ENCODE data around the gene GSTA1.

DNA sequence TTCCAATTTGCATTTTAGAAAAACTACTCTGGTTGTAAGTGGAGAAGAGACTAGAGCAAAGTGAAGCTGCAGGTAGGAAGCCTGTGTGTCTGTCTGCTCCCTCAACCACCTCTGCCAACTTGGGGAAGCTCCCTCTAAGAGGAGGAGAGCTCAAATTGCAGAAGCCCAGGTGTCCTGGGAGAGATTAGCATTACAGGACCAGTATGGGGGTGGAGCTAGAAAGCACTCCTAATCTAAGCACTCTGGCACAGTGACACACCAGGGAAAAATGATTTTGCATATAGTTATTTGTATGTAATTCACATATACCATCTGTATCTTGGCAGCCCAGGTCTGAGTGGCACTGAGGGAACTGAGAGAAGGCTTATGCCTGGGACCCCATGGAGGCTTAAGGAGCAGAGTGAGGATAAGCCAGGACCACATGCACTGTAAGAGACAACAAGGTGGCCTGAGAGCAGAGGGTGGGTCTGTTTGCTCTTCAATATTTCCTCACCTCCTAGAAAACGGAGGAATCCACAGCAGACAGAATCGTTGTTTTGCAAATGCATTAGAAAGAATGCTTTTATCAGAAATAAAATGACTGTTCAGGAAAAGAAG is 54.0 kb downstream of the GSTA1 start:
- TF ChIP-seq, protein P1, sequence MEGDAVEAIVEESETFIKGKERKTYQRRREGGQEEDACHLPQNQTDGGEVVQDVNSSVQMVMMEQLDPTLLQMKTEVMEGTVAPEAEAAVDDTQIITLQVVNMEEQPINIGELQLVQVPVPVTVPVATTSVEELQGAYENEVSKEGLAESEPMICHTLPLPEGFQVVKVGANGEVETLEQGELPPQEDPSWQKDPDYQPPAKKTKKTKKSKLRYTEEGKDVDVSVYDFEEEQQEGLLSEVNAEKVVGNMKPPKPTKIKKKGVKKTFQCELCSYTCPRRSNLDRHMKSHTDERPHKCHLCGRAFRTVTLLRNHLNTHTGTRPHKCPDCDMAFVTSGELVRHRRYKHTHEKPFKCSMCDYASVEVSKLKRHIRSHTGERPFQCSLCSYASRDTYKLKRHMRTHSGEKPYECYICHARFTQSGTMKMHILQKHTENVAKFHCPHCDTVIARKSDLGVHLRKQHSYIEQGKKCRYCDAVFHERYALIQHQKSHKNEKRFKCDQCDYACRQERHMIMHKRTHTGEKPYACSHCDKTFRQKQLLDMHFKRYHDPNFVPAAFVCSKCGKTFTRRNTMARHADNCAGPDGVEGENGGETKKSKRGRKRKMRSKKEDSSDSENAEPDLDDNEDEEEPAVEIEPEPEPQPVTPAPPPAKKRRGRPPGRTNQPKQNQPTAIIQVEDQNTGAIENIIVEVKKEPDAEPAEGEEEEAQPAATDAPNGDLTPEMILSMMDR (IDR thresholded peaks at IDR 0.05), result no peak
- TF ChIP-seq POLR2A (IDR thresholded peaks at IDR 0.05), result no peak
